Erythroblast (primary cell): Measurements from ENCODE around the gene PIRT.

Experiments
- GATA1 ChIP-seq: IDR thresholded peaks from 2 replicates; pipeline ENCODE4 v1.6.1; 2011; ENCODE audit warnings: low read depth, mild to moderate bottlenecking, control low read depth, low read length, moderate library complexity
- POLR2A ChIP-seq: IDR thresholded peaks from 2 replicates; pipeline ENCODE4 v1.6.1; 2011; ENCODE audit warnings: mild to moderate bottlenecking, low read length

DNA sequence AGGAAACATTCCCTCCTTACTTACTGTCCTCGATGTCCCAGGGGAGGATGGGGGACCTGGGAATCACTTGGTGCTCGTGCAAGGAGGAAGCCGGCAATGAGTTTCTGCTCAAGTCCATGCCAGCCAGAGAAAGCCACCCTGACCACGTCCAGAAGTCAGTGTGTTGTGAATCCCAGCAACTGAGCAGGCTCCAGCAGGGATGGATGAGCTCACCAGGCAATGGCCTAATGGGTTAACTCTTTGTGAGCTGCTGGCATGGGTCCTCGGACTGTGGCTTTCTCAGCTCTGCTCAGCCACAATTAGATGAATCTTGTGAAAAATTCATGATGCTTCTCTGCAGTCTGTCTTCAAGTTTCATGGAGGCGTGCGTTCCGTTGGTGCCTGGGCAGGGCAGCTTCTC, at the start of gene PIRT:
- TF ChIP-seq POLR2A (no peak), GATA1 (no peak)
